HG03354 (cell line): ENCODE measurements around the gene FEZ2.

ENCODE experiments used
- ATAC-seq: cut with Tn5 transposase; IDR thresholded peaks from one replicate; pipeline ENCODE4 v1.9.1; 2021; ENCODE audit warnings: mild to moderate bottlenecking; ENCODE audit not compliant: unreplicated experiment, poor library complexity, severe bottlenecking

Gene FEZ2

DNA sequence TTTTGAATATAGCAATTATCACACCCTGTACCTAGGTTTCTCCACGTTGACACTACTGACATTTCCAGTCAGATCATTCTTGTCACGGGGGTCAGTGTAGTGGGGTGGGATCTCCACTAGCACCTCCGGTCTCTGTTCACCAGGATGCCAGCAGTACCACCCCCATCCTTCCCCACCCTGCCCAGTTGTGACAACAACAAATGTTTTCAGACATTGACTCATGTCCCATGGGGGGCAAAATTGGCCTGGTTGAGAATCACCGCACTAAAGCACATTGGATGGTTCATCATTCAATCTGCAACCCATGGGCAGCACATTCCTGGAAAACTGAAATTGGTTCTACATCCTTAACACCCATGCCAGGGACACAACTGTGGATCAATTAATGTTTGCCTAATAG, 32.3 kb downstream of the FEZ2 start:
- ATAC-seq = no peak

DNA sequence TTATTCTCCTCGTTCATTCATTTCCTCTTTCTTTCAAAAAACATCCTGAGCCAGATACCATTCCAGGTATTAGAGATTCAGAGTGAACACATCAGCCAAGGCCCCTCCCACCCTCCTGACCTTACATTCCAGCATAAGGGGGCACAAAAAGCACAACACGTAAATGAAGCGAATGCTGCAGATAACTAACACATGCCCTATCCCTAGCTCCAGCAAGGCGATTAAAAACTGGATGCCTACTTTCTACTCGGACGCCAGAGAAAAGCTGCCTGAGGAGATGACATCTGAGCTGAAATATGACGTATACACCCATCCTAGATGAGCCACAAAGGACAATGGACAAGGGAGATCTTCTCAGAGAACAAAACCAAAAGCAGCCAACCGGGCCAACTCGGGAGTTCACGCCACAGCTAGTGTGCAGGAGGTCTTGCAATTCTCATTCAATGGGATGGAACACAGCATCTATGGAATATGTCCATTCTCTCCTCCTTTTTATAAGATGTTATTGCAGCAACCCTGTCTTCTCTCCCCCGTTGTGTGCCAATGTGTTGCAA, 33.5 kb downstream of the FEZ2 start:
- ATAC-seq = no peak

DNA sequence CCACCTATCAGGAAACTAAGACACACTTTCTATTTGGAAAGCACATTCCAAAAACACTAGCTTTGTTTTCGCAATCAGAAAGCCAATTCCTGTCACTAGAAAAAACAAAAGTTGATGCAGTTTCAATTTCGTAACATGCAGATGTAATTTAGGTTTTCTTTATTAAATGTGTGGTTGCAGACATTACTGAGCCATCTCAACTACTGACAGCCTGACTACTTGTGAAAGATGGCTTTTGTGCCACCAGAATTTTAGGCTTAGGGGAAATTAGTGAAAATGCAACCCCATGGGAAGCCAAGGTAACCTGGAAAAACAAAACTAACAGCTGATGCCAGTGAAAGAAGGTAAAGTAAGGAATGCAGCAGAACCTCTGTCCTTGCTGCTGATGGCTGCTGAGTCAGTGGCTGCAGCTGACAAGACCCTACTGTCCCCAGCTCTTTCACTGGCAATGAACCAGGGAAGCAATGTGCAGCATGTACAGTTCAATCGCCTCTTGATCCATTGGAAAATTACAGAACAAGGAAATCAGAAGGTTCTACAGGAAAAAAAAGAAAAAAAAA, 34.9 kb downstream of the FEZ2 start:
- no peak for ATAC-seq

DNA sequence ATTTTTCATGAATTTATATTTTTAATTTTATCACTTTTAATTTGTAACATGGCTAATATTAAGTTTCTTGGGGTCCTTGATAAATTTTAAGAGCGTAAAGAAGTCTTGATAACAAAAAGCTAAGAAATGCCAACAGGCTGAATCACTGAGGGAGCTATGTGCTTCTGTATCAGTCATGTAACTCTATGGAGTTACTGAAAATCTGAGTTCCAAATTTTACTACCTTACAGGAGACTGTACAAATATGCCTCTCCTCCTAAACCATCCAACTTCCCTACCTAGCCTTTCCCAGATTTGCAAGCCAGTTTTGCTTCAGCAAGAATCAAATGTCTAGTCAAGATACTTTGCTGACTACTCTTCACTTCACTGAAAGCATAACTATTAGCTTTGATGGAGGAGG, 35.7 kb downstream of the FEZ2 start:
- no peak for ATAC-seq

DNA sequence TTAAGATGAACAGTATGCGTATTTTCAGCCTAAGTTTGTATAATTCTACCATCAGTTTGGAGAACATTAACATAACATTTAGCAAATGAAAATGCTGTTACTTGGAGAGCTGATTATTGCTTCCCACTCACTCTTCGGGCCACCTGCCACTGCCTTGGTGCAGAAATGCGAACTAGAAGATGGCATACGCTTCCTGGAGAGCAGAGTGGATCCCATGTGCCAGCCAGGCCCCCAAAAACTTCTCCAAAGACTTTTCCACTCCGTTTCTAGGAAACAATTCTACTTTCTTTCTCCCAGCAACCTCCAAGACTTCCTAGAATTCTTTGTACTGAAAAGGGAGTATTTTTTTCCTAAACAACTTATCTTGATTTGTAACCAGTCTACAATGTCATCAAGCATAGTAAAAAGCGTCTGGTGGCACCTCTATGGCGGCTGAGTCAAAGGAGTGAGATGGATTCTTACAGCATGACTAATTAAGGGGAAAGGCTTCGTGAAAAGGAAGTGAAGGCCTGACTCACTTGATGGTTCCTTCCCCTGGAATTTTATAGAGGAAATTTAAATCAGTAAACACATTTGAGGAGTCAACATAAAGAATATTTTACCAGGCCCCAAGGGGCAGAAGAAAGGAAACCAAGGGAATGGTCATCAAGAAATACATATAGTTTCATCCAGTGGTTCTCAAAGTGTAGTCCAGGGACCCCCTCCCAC, 36.6 kb downstream of the FEZ2 start:
- ATAC-seq = no peak

DNA sequence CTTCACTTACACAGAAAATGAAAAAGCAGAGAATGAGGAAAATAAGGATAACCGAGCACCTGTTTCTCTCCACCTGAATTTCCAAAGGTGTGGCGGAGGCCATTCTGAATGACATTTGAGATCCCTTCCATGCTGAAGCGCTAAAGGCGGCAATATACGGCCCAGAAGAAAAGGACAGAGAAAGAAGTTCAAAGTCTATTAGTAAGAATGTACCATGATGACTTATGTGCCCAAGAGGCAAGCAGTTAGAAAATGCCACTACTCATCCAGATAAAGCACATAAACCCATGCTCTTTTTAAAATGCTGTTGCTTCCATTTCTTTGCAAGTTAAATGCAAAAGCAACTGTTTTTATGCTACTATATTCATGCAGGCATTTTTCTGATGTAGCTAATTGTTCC, 37.2 kb downstream of the FEZ2 start:
- no peak for ATAC-seq

DNA sequence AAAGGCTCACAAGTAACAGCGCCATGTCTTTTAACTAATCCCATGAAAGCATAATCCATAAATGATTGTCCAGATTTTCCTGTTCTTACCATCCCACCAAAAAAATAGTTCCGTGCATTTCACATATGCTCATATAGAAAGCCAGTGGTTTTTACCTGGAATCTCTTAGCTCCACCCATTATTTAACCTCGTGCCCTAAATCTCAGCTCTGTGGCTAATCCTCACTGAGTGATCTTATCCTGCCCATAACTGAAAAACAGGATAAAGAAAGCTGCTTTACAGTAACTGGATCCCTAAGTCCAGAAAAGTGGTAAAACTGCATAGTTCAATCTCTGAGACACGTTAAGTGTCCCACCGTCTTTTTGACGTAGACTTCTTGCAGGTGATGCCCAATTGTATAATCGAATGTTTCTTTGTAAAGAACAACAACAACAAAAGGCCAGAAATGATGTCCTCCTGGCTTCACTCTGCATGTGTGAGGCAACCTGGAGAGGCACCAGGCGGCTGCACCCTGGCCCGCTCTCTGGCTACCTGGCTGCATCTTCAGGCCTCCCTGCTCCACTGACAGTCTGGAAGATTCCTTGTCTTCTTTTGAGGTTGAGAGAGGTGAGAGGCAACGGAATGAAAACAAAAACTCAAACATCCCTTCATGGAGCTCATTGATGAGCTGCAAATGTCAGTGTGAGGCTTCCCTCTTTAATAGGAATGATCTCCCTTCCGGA, 38.6 kb downstream of the FEZ2 start:
- no peak for ATAC-seq

DNA sequence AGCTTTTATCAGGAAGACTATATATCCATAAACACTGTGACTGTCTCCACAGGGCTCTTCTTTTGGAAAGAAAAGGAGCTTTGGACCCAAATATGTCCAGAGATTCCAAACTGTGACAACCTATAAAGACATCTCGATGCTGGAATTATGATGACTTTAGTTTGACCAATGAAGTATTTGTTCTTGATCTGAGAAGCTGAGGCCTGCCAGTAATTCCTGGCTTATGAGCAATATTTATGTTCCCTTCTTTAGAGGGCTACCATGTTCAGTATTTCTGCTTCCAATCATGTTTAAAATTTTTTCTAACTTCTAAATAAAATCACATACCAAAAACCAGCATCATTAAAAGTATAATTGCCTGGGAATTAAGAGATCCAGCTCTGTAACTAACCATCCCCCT, 41.1 kb downstream of the FEZ2 start:
- no peak for ATAC-seq

DNA sequence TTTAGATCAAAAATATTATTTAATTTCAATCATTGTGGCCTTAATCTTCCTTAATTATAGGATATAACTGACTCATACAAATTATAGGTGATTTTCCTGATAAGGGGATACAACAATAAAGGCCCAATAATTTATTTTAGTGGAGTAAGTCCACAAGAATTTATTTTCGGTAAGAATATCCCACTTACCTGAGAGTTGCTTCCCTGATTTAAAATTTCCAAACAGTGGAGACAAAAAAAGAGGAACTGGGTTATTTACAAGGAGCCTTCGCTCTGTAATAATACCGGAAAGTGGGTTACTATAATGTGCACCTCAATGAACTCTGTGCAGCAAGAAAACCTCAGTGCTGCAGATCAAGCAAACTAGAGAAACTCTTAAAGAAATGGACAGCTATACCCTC, 42.2 kb downstream of the FEZ2 start:
- no peak for ATAC-seq

DNA sequence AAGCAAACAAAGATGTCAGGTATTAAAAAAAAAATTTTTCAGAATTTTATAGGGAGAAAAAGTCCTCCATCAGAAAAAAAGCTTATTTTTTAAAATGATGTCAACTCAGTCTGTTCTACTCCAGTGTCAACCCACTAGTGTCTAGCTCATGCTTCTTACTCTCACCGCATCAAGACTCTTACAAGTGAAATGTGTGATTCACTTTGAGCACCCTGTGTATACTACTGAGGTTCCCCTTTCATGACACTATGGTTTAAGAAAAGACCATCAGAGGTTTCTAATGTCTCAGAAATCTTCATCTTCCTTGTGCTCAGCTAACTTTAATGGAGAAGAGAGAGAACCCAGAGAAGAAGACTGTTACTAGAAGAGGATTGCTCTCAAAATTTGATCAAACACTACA, 43.4 kb downstream of the FEZ2 start:
- ATAC-seq = no peak

DNA sequence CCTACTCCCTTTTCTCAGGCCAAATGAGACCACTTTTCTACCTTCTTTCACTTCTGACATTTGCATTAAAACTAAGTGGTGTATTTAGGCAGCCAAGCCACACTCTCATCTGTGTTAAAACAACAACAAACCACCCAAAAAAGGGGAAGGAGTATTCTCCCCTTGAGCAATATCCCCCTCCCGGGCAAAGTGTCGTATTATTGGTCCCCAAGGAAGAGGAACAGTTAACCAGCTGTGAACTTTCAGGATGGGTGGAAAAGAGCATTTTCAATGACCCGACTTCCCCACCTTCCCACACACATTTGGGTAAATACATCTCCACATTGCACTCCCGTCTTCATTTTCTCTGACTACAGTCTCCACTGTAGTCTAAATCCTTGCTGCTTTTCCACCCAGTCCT, 44.3 kb downstream of the FEZ2 start:
- no peak for ATAC-seq

DNA sequence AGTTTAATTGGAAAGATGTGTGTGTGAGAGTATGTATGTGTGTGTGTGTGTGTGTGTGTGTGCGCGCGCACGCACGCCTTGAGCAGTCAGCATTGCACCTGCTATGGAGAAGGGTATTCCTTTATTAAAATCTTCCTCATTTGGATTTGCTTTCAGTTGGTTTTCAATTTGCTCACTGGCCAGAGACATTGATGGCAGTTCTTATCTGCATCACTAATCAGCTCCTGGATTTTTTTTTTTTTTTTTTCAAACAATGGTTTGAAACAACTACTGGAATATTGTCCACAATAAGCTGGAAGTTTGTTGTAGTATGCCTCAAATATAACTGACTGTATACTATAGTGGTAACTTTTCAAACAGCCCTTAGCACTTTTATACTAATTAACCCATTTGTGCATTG, 48.0 kb downstream of the FEZ2 start:
- no peak for ATAC-seq

DNA sequence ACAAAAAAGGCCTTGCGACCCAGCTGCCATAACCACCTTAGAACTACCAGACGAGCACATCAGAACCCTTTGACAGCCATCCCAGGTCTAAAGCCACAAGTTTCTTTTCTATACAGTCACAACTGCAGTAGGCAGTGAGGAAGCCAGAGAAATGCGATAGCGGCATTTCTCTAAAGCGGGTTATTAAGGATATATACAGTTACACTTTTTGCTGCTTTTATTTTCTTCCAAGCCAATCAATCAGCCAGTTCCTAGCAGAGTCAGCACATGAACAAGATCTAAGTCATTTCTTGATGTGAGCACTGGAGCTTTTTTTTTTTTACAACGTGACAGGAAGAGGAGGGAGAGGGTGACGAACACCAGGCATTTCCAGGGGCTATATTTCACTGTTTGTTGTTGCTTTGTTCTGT, 48.8 kb downstream of the FEZ2 start:
- ATAC-seq = no peak

DNA sequence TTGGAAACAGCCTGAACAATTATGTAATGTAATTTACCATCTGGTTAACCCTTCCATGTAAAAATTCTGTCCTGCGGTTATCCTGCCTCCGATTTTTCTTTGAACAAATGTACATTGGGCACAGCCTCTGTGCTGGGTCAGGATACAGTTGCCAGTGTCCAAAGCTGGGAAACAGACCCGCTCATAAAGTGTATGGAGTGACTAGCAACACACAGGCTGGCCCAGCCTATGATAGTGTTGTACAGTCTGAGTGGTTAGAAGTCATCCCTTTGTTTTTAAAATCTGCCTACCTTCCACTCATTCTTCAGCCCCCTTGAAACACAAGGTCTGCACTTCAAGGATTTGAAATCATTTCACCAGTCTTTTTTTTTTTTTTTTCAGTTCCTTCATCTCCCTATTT, 50.1 kb downstream of the FEZ2 start:
- no peak for ATAC-seq

DNA sequence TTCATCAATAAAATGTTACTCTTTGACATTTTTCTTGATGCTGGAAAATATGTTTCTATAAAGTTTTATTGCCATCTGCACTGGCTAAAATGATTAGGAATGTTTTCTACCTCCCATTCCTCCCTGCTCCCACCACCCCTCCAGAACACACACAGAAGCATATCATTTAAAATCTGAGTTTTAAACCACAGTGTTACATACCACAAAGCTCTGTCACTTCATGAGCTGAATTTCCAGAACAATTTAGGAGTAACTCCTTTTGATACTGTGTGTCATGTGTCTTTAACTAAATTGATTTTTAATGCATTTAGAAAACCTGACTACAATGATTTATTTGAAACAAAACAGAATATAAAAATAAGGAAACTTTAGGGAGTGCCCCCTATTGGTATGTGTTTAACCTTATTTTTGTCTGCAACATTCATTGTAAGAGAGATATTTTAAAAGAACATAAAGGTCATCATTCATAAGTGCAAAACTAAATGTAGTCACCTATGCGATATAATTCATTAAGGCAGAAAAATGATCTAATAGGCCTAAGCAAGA, 52.0 kb downstream of the FEZ2 start:
- ATAC-seq = no peak

DNA sequence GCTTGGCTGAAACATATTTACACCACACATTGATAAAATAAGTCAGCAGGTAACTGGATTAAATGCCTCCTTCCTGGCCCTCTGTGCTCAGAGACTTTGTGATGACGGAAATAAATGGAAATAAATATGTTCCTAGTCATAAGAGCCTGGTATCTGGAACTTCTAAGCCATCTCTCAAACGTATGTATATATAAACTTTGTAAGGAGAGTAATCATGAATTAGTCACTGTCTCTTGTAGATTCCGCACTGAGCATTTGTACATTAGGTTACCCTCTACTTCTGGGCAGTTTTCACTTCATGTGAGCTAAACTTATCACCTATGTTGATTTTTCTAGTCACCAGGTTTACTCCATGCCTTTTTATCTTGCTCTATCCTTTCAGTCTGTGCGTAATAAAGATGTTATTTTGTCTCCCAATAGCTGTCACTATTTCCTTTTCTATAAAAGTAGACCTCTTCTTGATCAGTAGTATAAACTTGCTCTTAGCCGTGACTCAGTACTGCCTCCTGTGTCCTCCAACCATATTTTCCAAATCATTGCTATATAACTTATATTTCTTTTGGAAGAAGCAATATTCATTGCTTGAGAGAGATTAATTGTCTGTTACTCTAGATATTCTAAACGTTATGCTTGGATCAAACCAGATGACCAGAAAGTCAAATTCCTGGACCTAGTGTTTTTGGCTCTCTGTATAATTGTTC, 53.2 kb downstream of the FEZ2 start:
- ATAC-seq = no peak

DNA sequence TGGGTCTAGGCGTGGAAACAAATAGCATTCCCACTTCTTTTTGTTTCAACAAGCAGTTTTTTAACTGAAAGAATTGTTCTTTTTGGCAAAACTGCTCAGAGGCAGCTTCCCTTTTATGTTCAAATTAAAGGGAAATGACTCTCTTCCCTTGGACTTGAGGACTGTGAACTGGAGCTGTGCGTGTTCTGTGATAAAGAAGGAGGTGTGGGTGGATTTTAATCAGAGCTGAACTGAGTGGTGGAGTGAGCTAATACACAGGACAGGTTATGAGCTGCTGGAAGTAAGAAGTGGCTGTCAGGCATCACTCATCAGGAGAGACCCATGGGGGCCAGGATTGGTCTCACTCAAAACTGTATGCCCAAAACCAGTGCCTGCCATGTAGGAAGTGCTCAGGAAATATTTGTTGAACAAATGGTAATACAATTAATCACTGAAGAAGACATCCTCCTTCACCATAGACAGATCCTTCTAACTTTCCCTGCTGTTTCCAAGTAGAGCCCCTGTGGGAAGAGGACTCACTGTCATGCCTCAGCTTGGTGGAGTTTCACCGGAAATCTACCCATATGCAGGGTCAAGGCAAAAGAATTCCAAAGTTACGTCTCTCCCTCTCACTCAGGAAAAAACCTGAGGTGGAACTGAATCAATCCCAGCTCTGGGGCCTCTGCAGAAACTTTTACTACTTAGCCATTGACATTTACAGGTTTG, 55.9 kb downstream of the FEZ2 start:
- ATAC-seq = no peak

DNA sequence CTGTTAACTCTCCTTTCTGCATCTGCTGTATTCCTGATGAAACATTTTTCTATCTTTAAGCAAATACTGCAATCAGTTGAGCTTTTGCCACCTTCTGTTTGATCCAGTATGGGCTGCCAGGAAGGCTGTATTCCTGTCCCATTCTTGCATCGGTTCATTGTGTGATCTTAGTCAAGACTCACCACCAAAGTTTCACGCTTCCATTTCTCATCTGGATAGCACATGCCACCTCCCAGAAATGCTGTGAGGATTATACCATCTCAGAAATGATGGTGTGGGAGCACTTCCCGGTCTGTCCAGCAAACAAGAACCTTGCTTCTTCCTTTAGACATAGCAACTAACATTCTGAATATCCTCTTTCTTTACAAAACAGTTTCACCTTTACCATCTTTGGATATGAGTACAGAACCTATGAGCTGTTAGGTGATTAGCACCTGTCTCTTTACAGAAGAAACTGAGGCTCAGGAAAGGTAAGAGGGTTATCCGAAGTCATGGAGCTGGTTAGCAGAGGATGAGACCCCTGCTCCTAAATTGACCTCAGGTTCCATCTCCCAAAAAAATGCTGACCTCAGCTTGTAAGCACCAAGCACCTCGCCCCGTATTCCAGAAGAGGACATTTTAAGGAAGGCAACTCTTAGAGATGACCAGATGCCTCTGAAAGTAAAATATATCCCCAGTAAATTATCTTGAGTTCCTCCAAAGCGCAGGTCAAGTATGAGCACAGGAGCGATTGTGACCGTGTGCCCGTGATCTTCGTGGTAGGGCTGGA, 56.8 kb downstream of the FEZ2 start:
- ATAC-seq = no peak

DNA sequence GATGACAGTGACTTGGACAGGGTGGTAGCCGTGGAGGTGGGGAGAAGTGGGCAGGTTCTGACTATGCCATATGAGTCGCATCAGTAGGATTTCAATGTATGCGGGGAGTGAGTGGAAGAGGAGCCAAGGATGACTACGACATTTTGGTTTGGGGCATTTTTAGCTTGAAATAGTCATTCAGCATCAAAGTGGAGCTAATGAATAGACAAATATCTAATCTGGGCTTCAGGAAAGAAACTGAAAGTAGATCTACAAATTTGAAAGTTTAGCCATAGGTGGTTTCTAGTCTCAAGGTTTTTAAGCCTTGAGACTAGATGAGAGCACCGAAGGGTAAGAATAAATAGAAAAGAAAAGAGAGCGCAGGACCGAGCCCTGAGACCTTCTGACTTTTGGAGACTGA, 58.3 kb downstream of the FEZ2 start:
- ATAC-seq = peak; percentile 82
